ENCODE results near the gene GNAI2. TPM values are rescaled to one million over a fixed set of nuclear protein-coding genes. Genes with fewer than 3 reads are reported as not detected.
"Not testable (repeated sequence)": the region's sequence is repeated elsewhere in the genome, so short reads cannot be mapped to it uniquely, and the experiment has no call there.

GNAI2 gene
- total RNA-seq, 2 donors from 2014 or later: 179 to 181 TPM

DNA sequence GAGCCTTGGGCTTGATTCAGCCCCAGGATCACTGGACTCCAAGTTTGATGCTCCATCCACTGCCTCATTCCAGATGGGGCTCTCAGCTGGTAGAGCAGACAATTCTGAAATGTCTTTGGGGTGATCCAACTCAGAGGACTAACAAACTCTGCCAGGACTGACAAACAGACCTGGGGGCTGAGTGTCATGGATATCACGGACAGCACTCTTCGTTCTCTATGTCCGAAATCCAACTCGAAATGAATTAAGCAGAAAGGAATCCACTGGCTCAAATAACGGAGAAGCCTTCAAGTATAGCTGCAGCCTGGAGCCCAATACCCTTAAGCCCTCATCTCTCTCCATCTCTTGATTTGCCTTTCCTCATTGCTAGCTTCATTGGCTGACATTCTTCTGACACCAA is 16.7 kb upstream of the GNAI2 start:
- ATAC-seq: no peak
- no peak for DNase-seq
- intact Hi-C loops (cut with DNase I): no loop called here

GRCh38 chr3:50220109-50220508 is 15.9 kb upstream of the GNAI2 start:
- intact Hi-C loops (cut with DNase I): no loop called here
- DNase-seq (no peak), ATAC-seq (no peak)

- DNase-seq (no peak), ATAC-seq (no peak)
- intact Hi-C loops (cut with DNase I): no loop called here
Measured at GRCh38 chr3:50221051-50221410, 15.0 kb upstream of the GNAI2 start.

DNA sequence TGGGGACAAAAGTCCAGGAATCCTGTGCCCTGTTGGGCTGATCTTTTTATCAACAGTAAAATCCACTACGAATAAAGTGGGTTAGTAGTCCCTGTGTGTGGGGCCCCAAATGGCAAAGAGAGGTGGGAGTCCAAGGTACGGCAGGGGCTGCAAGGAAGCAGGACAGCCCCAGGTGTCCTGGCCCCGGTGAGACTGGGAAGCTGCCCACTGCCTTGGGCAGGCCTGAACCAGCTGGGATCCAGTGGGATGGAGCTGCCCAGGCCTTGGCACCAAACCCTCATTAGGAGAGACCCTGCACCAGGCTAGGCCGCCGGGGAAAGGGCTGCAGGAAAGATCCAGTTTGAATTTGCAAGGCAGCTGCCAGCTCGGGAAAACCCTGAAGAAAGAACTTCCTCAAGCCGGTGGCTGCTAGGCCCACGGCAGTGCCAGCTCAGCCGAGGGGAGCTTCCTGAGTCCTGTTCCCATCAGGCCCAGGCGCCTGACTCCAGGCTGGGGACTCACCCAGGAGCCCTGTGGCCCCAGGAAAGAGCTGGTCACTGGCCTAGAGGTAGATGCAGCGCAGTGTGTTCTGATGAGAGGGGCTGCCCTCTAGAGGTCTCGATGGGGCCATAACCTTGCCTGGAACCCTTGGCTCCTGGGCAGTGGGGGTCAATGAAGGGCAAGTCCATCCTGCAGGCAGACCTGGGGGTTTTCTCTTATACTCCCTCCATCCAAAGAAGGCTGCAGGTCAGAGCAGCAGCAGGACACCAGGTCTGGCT is 14.4 kb upstream of the GNAI2 start:
- DNase-seq (peak; percentile 19), ATAC-seq (no peak)
- intact Hi-C loops (cut with DNase I): no loop called here

DNA sequence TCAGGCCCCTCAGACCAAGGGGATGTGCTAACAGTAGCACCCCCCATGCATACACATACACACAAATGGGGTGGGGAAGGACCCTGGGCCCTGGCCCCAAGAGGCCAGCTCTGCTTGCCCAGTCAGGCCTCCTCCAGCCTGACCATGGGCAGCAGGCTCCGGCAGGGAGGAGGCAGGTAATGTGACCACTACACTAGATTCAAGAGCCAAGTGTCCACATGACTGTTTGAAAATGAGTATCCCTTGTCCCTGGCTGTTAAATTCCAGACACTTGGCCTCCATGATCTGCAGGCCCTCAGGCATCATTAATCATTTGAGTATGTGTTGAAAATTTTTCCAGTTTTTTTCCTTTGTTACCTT is 13.9 kb upstream of the GNAI2 start:
- intact Hi-C loops (cut with DNase I): no loop called here
- DNase-seq (peak; percentile 12), ATAC-seq (no peak)

GRCh38 chr3:50224639-50225038 is 11.4 kb upstream of the GNAI2 start:
- DNase-seq: no peak
- intact Hi-C loops (cut with DNase I): loop anchor here in 1 of 2 donors (5.0 kb wide), 1 partner anchor 32 kb away; the partner anchor contains the start of gene GNAT1
- ATAC-seq: no peak

DNA sequence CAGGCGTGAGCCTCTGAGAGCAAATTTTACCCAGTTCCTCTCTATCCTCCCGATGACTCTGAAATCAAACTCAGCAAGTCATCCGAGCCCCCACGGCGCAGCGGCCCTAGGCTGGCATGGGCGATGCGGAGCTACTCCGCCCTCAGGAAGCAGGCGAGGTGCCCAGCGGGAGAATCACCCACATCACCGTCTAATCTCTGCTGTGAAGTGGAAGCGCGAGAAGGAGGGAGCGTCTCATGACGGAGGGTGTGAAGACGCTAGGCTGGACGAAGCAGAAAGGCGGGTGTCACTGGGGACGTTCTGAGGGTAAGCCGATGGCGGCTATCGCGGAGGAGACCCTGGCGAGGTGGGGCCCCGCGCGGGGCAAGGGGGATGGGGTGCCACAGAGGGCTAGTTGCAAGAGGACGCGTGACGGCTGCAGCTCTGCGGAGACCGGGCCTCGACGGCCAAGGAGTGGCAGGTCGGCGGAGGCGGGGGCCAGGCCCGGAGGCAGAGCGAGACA is 9.1 kb upstream of the GNAI2 start:
- ATAC-seq: peak; percentile 42 to 66
- peak; percentile 61 for DNase-seq
- intact Hi-C loops (cut with DNase I): loop anchor here (1.0 to 5.0 kb wide), 5 partner anchors 20 to 48 kb away; partner anchors contain the start of gene GNAT1 (in 1 of the 2)

DNA sequence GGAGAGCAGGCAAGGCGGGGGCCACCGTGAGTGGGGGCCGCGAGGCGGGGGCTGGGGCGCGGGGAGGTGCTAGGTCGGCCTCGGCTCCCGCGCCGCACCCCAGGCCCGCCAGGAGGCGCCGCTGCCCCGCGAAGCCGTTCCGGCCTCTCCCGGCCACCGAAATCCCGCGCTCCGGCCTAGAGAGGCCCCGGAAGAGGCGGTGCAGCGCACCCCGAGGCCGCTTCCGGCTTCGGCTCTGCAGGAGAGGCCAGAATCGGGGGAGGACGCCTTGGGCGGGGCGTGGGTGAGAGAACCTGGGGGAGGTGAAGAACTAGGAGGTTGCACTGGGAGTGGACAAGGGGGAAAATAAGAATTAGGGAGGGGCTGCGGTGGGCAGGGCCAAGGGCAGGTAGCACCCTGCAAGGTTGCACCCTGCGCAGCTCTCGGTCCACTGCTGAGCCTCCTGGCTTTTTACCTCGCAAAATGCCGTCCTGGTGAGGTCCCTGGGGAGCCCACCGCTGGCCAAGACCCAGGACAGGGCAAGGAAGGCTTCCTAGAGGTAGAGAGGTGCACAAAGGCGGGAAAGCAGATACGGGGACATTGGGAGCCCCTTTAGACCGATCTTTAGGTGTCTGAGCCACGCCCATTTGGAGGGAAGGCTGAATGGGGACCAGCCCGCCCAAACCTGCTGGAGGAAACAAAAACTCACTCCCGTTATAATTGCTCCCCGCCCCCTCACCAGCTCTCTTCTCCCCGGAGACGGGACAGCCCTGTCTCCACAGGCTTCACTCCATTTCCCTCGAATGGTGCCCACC is 8.4 kb upstream of the GNAI2 start:
- ATAC-seq: peak; percentile 93
- intact Hi-C loops (cut with DNase I): loop anchor here (2.0 to 5.0 kb wide), 4 partner anchors 19 to 47 kb away; partner anchors contain the start of gene GNAT1 (in 1 of the 2)
- DNase-seq: peak; percentile 93

DNA sequence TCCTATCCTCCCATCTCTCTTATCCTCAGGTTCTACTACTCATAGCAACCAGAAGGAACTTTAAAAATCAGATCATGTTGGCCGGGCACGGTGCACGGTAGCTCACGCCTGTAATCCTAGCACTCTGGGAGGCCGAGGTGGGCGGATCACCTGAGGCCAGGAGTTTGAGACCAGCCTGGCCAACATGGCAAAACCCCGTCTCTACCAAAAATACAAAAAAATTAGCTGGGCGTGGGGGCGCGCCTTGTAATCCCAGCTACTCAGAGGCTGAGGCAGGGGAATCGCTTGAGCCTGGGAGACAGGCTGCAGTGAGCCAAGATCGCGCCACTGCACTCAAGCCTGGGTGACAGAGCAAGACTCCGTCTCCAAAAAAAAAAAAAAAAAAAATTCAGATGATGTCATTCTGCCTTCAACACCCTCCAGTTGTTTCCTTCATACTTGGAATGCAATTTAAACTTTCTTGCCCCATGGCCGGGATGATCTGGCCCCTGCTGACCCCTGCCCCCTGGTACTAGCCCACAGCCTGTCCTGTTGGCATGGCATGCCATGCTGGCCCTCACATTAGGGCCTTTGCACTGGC is 7.7 kb upstream of the GNAI2 start:
- not testable (repeated sequence) for DNase-seq, ATAC-seq
- intact Hi-C loops (cut with DNase I): loop anchor here in 1 of 2 donors (5.0 kb wide), 1 partner anchor 36 kb away; the partner anchor contains the start of gene GNAT1

- ATAC-seq: no peak
- DNase-seq: no peak
- intact Hi-C loops (cut with DNase I): loop anchor here in 1 of 2 donors (5.0 kb wide), 1 partner anchor 37 kb away; the partner anchor contains the start of gene GNAT1
Measured at GRCh38 chr3:50229490-50229889, 6.5 kb upstream of the GNAI2 start.

GRCh38 chr3:50230104-50230793 is 5.8 kb upstream of the GNAI2 start:
- ATAC-seq (no peak), DNase-seq (no peak)
- intact Hi-C loops (cut with DNase I): loop anchor here in 1 of 2 donors (10.0 kb wide), 1 partner anchor 95 kb away; the partner anchor contains the start of genes HYAL2 and TUSC2

GRCh38 chr3:50230794-50231125 is 5.2 kb upstream of the GNAI2 start:
- intact Hi-C loops (cut with DNase I): loop anchor here in 1 of 2 donors (10.0 kb wide), 1 partner anchor 94 kb away; the partner anchor contains the start of genes HYAL2 and TUSC2
- DNase-seq (no peak), ATAC-seq (no peak)

DNA sequence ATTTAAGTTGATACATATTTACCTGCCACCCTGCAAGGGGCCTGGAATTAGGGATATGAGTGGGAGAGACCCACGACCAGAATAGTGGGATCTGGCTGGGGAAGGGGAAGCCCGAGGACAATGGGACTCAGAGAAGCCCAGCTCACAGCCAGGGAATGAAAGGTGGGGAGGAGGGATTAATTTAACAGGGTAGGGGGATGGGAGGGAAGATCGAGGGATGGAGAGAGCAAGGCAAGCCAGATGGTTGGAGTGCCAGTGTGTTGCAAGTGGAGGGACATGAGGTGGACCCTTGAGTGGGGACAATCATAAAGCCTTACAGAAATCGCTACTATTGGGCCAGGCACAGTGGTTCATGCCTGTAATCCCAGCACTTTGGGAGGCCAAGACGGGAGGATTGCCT is 4.4 kb upstream of the GNAI2 start:
- DNase-seq: no peak
- intact Hi-C loops (cut with DNase I): loop anchor here in 1 of 2 donors (10.0 kb wide), 1 partner anchor 93 kb away; the partner anchor contains the start of genes HYAL2 and TUSC2

DNA sequence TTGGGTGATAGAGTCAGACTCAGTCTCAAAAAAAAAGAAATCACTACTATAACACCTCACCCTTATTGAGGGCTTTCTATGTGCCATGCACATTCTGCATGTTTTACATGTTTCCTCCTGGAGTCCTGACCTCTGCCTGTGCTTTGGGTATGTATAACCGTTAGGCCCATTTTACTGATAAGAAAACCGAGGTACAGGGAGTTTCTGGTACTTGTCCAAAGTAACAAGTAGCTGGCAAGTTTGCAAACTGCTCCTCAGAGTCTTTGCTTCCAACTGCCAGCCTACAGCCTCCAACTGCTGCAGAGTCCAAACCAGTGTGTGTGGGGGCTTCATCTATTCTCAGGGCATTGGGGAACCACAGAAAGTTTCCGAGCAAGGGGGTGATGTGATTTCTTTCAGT is 3.7 kb upstream of the GNAI2 start:
- DNase-seq: no peak
- intact Hi-C loops (cut with DNase I): loop anchor here in 1 of 2 donors (10.0 kb wide), 1 partner anchor 92 kb away; the partner anchor contains the start of genes HYAL2 and TUSC2
- ATAC-seq: no peak

More for the DNA sequence above, 4.4 kb upstream of the GNAI2 start:
- ATAC-seq: no peak

DNA sequence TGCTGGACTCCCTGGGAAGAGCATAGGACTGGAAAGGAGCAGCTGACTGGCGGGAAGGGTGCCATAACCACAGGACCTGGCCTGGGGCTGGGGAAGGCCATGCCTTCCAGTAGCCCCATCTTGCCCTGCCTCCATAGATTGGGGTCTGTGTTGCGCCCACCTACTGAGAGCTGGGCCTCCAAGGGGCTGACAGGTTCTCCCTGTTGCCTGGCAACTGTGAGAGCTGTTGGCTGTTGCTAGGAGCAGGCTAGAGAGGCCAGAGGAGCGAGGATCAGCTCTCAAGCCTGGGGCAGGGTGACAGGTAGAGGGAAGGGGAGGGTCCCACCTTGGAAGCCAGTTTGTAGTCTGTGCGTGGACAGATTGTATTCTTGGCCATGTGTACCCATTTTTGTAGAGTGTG is 2.8 kb upstream of the GNAI2 start:
- no peak for ATAC-seq
- no peak for DNase-seq
- intact Hi-C loops (cut with DNase I): loop anchor here in 1 of 2 donors (10.0 kb wide), 1 partner anchor 92 kb away; the partner anchor contains the start of genes HYAL2 and TUSC2

- DNase-seq (no peak), ATAC-seq (no peak)
- intact Hi-C loops (cut with DNase I): loop anchor here in 1 of 2 donors (10.0 kb wide), 1 partner anchor 88 kb away; the partner anchor contains the start of genes HYAL2 and TUSC2
Measured at GRCh38 chr3:50236484-50237132, 604 bp downstream of the GNAI2 start.

DNA sequence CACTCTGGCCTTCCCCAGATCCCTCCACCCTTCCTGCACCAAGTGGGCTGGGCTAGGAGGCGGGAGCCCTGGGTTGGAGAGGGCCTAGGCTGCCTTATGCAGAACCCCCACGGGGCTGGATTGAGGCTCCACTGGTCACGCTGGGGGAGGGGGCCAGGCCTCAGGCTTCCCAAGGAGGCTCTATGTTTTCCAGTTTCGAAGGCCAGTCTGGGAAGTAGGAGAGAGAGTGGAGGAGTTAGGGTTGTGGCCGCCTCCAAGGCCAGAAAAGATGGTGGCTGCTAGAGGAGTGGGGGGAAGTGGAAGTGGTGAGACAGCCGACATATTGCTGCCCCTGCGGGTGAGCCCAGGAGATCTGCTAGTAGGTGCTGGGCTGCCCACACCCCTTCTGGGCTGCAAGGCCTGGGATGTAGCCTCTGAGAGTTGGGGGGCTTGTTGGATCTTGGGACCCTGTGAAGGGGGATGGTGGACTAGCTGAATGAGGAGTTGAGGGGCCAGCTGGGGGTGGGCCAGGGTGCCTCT is 1.2 kb downstream of the GNAI2 start:
- intact Hi-C loops (cut with DNase I): loop anchor here in 1 of 2 donors (10.0 kb wide), 1 partner anchor 88 kb away; the partner anchor contains the start of genes HYAL2 and TUSC2
- peak; percentile 58 for DNase-seq
- peak in 1 of 2 donors; percentile 18 for ATAC-seq
